NCI-H2227 (cell line): ENCODE results near the gene FSHR.
A peak's percentile ranks its signal among the peaks of the same experiment; 100 is the strongest.

Experiments
- DNase-seq: peaks from one replicate; lab custom pipeline; 2025; ENCODE audit not compliant: unreplicated experiment; lab: John Stamatoyannopoulos, UW

Gene FSHR

GRCh38 chr2:48968011-48968410, 186.3 kb downstream of the FSHR start:
- no peak for DNase-seq

- no peak for DNase-seq
Measured at GRCh38 chr2:48965204-48965603, 189.1 kb downstream of the FSHR start.

GRCh38 chr2:48961009-48961408, 193.3 kb downstream of the FSHR start:
- no peak for DNase-seq

- no peak for DNase-seq
Measured at GRCh38 chr2:48954935-48955334, 199.4 kb downstream of the FSHR start.

- no peak for DNase-seq
Measured at GRCh38 chr2:48954311-48954710, 200.0 kb downstream of the FSHR start.

GRCh38 chr2:48952614-48953013, 201.7 kb downstream of the FSHR start:
- DNase-seq = no peak

GRCh38 chr2:48952143-48952542, 202.2 kb downstream of the FSHR start:
- DNase-seq = no peak

GRCh38 chr2:48948400-48949125, 205.8 kb downstream of the FSHR start:
- no peak for DNase-seq

GRCh38 chr2:48946449-48947048, 207.8 kb downstream of the FSHR start:
- peak; percentile 79 for DNase-seq

GRCh38 chr2:48944956-48945355, 209.4 kb downstream of the FSHR start:
- no peak for DNase-seq

GRCh38 chr2:48943436-48943835, 210.9 kb downstream of the FSHR start:
- no peak for DNase-seq

- no peak for DNase-seq
Measured at GRCh38 chr2:48941908-48942307, 212.4 kb downstream of the FSHR start.

GRCh38 chr2:48941456-48941855, 212.9 kb downstream of the FSHR start:
- DNase-seq = no peak

- DNase-seq = peak; percentile 48
Measured at GRCh38 chr2:48940606-48941005, 213.7 kb downstream of the FSHR start.

GRCh38 chr2:48939232-48939631, 215.1 kb downstream of the FSHR start:
- no peak for DNase-seq

GRCh38 chr2:48938231-48938630, 216.1 kb downstream of the FSHR start:
- no peak for DNase-seq

GRCh38 chr2:48934807-48935206, 219.5 kb downstream of the FSHR start:
- no peak for DNase-seq

GRCh38 chr2:48933828-48934497, 220.4 kb downstream of the FSHR start:
- DNase-seq = no peak

- DNase-seq = no peak
Measured at GRCh38 chr2:48932667-48933066, 221.6 kb downstream of the FSHR start.

GRCh38 chr2:48929571-48930301, 224.6 kb downstream of the FSHR start:
- no peak for DNase-seq

GRCh38 chr2:48927355-48927754, 227.0 kb downstream of the FSHR start:
- no peak for DNase-seq

- DNase-seq = no peak
Measured at GRCh38 chr2:48915884-48916283, 238.4 kb downstream of the FSHR start.
